Activated CD8-positive, alpha-beta T cell treated with anti-CD3 and anti-CD28 coated beads for 36 hours (primary cell): ENCODE measurements around the gene IMPDH1. TPM values are rescaled to one million over a fixed set of nuclear protein-coding genes. Genes with fewer than 3 reads are reported as not detected.

ENCODE experiments used
- ATAC-seq: fragments of 200-7000 bp; cut with Tn5 transposase; one replicate; pipeline ENCODE4 v1.10.0; 2021; ENCODE audit warnings: mild to moderate bottlenecking, moderate library complexity
- CTCF ChIA-PET: fragments of 350-600 bp; sonication (Branson Sonifier 250); formaldehyde crosslinking; loops from one replicate; lab custom pipeline; 2021; ENCODE audit warnings: antibody characterized with exemption; lab: Charles Lee
- POLR2A ChIA-PET: fragments of 350-600 bp; sonication (Branson Sonifier 250); formaldehyde crosslinking; loops from one replicate; lab custom pipeline; 2021; ENCODE audit warnings: antibody characterized with exemption; lab: Charles Lee
- DNase-seq: peaks from one replicate; pipeline ENCODE4 v3.0.0-alpha.2; 2020
- H3K27ac Mint-ChIP-seq: one replicate; pipeline ENCODE4 v1.8.0; 2021; ENCODE audit warnings: mild to moderate bottlenecking, mixed read lengths
- H3K27me3 Mint-ChIP-seq: one replicate; pipeline ENCODE4 v1.8.0; 2021; ENCODE audit warnings: mixed read lengths
- H3K36me3 Mint-ChIP-seq: one replicate; pipeline ENCODE4 v1.8.0; 2021; ENCODE audit warnings: low read depth, mixed read lengths
- H3K4me1 Mint-ChIP-seq: one replicate; pipeline ENCODE4 v1.8.0; 2021; ENCODE audit warnings: low read depth, mixed read lengths
- H3K4me3 Mint-ChIP-seq: one replicate; pipeline ENCODE4 v1.8.0; 2021; ENCODE audit warnings: mild to moderate bottlenecking, moderate library complexity, mixed read lengths
- H3K9me3 Mint-ChIP-seq: one replicate; pipeline ENCODE4 v1.8.0; 2021; ENCODE audit warnings: mixed read lengths
- CTCF ChIP-seq: fragments of 200-600 bp; IDR thresholded peaks from one replicate; pipeline ENCODE4 v1.8.0; 2022; ENCODE audit warnings: antibody characterized with exemption, mild to moderate bottlenecking
- intact Hi-C: fragments of 100-400 bp; cut with micrococcal nuclease; formaldehyde crosslinking; loops from one replicate; pipeline ENCODE4 v1.10.0; 2022
- total RNA-seq, 2 experiments: library from RNA; stranded (reverse); gene quantifications; one replicate each; pipeline ENCODE4 v1.2.3, GENCODE V29; 2021

Gene IMPDH1
- total RNA-seq, 2 experiments from 2014 or later = 60.5 to 68.1 TPM

DNA sequence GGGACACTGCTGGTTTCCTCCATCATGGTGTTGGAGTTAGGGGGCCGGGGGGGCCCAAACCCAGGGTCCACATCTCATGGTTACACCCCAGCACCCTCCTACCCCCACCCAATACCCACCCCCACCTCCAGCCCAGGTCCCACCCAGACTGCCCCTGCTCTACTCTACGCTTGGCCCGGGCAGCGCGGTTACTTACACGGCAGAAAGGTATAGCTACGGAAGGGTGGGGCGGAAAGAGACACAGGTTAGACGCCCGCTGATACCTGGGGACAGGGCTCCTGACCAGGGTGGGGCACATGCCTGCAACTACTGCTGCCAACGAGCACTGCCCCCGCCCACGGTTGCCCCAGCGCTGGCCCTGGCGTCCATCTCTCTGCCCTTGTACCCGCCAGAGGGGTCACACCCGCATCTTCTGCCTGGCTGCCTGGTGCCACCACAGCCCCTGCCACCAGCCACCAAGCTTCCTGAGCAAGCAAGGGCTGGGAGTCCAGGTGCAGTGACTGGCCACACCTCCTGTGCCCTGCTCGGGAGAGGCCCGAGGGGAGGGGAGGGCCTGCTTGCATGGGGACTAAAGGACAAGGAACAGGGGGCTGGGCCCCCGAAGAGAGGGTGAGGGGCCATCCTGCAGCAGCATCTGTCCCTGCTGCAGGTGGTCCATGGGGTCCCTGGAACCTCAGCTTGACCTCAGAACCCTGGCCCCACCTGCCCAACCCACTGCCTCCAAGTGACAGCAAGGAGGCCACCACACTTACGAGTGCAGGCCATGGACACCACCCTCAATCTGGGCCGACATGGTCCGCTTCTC lies 16.1 kb downstream of the IMPDH1 start:
- ATAC-seq = no peak
- Mint-ChIP-seq H3K9me3 (no peaks in the 10 kb centered on the region), H3K4me3 (no peak overlapping the region), H3K36me3 (peaks cover 21% of the 10 kb centered on the region), H3K27me3 (no peaks in the 10 kb centered on the region), H3K4me1 (no peaks in the 10 kb centered on the region), H3K27ac (no peak overlapping the region)
- DNase-seq = no peak
- TF ChIP-seq CTCF = no peak
- ChIA-PET POLR2A (interaction anchor here (1.3 kb wide), 1 partner anchor 15 kb away, joined by 3 read pairs; no protein-coding TSS in a partner anchor), CTCF (interaction anchor here (9.4 to 12.1 kb wide), 2 partner anchors 32 to 48 kb away, joined by 155 to 264 read pairs; partner anchors contain the start of gene RBM28)
- intact Hi-C loops = no loop called here

DNA sequence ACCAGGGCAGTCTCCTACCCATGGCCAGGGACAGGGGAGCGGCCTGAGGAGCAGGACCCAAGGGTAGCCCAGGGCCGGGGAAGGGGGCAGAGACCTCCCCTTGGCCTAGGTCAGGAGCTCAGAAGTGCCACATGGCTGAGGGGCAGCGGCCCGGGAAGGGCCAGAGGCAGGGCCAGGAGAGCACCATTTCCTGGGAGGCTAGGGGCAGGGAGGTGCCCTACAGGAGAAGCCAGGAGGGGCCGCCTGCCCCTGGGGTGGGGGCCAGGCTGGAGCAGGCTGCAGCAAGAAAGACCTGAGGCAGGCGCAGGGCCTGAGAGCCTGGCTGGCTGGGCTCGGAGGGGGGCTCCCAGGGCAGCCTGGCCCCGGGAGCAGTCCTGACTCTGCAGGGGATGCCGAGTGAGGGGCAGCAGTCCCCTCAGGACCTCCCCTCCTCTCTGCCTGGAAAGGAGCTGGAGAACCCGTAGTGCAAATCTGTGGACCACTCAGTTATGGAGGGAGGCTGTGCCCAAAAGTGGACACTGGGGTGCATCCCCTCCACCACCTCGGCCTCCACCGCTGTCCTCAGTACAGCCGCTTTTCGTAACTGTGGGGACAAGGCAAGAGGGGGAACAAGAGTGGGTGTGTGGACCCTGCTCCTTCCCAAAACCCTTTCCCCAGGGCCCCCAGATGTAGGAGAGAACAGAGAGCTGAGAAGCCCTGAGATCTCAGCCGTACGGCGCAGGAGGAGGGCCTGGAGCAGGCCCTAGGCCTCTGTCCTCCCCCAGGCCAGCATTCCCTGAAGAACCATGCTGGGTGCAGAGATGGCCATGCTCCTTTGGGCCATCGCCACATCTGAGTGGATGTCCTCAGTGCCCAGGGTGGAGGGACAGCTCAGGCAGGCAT lies 17.1 kb downstream of the IMPDH1 start:
- no peak overlapping the region for H3K27ac Mint-ChIP-seq
- peaks cover 14% of the 10 kb centered on the region for H3K36me3 Mint-ChIP-seq
- H3K9me3 Mint-ChIP-seq = no peaks in the 10 kb centered on the region
- TF ChIP-seq CTCF = no peak
- no peaks in the 10 kb centered on the region for H3K4me1 Mint-ChIP-seq
- ChIA-PET CTCF (interaction anchor here (8.7 to 9.4 kb wide), 2 partner anchors 33 to 47 kb away, joined by 84 to 264 read pairs; partner anchors contain the start of gene RBM28), POLR2A (no interaction called here)
- intact Hi-C loops = no loop called here
- H3K27me3 Mint-ChIP-seq = no peaks in the 10 kb centered on the region
- DNase-seq (no peak), ATAC-seq (no peak)
- no peak overlapping the region for H3K4me3 Mint-ChIP-seq

DNA sequence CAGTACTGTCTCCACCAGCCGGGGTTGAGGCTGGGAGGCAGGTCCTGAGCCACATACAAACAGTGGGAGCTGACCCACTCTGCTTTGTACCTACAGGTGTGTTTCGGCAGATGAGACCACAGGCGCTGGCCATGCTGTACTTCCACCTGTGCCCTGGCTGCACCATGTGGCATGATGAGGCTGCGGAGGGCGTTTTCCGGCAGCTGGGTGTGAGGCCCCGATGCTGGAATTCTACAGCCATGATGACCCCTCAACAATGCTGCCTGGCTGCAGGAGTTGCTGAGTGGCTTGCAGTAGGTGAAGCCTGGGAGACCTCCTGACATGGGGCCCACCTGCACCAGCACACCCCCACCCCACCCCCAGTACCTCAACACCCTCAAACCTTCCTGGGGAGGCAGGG lies 18.0 kb downstream of the IMPDH1 start:
- POLR2A ChIA-PET = interaction anchor here (1.3 kb wide), 1 partner anchor 14 kb away, joined by 3 read pairs; no protein-coding TSS in a partner anchor
- intact Hi-C loops = no loop called here
- TF ChIP-seq CTCF = no peak
- Mint-ChIP-seq H3K27ac (no peak overlapping the region), H3K4me1 (no peaks in the 10 kb centered on the region), H3K27me3 (no peaks in the 10 kb centered on the region), H3K9me3 (no peaks in the 10 kb centered on the region), H3K36me3 (peaks cover 5% of the 10 kb centered on the region), H3K4me3 (no peak overlapping the region)
- CTCF ChIA-PET = interaction anchor here (0.8 to 9.4 kb wide), 6 partner anchors 11 to 70 kb away, joined by 3 to 264 read pairs (median 12); partner anchors contain the start of gene RBM28
- ATAC-seq = no peak
- DNase-seq = no peak

- Mint-ChIP-seq H3K9me3 (no peaks in the 10 kb centered on the region), H3K27ac (no peak overlapping the region), H3K4me3 (no peak overlapping the region), H3K27me3 (no peaks in the 10 kb centered on the region), H3K4me1 (no peaks in the 10 kb centered on the region), H3K36me3 (peaks cover 2% of the 10 kb centered on the region)
- ATAC-seq (no peak), DNase-seq (no peak)
- no peak for TF ChIP-seq CTCF
- POLR2A ChIA-PET = interaction anchor here (1.3 kb wide), 1 partner anchor 15 kb away, joined by 3 read pairs; no protein-coding TSS in a partner anchor
- CTCF ChIA-PET = interaction anchor here (0.8 to 9.4 kb wide), 7 partner anchors 8 to 71 kb away, joined by 3 to 264 read pairs (median 11); partner anchors contain the start of gene RBM28
- intact Hi-C loops = no loop called here
Observed at GRCh38 chr7:128390871-128391565, 18.8 kb downstream of the IMPDH1 start.
